SHP77 (cell line): ENCODE data around the gene NMU.
"Not testable (repeated sequence)": the region's sequence is repeated elsewhere in the genome, so short reads cannot be mapped to it uniquely, and the experiment has no call there.

Source experiments
- DNase-seq, 2 experiments: peaks; one replicate each; lab custom pipeline; 2025; lab: John Stamatoyannopoulos, UW

Gene NMU

GRCh38 chr4:55624063-55624462, 12.0 kb downstream of the NMU start:
- DNase-seq, result not testable (repeated sequence)

DNA sequence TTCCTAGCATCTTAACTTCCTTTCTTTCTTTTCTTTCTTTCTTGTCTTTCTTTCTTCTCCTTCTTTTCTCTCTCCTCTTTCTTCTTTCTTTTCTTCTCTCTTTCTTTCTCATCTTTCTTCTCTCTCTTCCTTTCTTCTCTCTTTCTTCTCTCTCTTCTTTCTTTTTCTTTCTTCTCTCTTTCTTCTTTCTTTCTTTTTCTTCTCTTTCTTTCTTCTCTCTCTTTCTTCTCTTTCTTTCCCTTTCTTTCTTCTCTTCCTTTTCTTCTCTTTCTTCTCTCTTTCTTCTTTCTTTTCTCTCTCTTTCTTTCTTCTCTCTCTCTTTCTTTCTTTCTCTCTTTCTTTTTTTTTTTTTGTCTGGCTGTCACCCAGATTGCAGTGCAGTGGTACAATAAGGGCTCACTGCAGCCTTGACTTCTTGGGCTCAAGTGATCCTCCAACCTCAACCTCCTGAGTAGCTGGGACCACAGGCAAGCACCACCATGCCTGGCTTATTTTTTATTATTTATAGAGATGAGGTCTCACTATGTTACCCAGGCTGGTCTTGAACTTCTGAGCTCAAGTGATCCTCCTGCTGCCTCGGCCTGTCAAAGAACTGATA, 17.5 kb downstream of the NMU start:
- DNase-seq, result no peak

- DNase-seq, result no peak
These were observed 18.4 kb downstream of the NMU start for GRCh38 chr4:55617587-55618197.

- DNase-seq, result no peak
These were observed 21.1 kb downstream of the NMU start for GRCh38 chr4:55615008-55615407.

- DNase-seq, result no peak
These were observed 22.5 kb downstream of the NMU start for GRCh38 chr4:55613621-55614020.

DNA sequence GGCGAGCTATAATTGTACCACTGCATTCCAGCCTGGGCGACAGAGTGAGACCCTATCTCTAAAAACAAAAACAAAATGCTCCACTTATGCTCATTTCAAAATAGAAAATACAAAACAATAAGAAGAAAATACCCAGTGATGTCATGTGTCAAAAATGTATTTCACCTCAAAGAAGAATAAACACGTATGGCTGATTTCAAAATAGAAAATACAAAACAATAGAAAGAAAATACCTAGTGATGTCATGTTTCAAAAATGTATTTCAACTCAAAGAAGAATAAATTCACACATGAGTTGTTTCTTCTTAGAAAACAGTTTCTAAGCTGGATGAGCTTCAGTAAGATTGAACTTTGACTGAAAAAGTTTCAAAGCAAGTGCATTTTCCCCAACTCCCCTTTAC, 23.8 kb downstream of the NMU start:
- no peak for DNase-seq

GRCh38 chr4:55611358-55612059, 24.6 kb downstream of the NMU start:
- DNase-seq, result no peak

DNA sequence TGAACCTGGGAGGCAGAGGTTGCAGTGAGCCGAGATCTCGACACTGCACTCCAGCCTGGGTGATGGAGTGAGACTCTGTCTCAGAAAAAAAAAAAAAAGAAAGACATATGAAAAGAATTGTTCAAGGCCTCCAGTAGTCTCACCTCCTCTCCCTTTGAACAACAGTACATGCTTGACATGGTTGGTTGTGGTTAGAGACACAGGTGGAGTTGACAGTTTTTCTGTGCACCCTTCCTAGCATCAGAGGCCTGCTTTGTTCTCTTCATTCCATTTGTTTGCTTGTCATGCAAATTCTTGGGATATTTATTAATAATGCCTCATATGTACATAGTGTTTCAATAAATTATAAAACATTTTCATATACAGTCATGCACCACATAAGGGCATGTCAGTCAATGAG, 25.7 kb downstream of the NMU start:
- DNase-seq, result no peak

DNA sequence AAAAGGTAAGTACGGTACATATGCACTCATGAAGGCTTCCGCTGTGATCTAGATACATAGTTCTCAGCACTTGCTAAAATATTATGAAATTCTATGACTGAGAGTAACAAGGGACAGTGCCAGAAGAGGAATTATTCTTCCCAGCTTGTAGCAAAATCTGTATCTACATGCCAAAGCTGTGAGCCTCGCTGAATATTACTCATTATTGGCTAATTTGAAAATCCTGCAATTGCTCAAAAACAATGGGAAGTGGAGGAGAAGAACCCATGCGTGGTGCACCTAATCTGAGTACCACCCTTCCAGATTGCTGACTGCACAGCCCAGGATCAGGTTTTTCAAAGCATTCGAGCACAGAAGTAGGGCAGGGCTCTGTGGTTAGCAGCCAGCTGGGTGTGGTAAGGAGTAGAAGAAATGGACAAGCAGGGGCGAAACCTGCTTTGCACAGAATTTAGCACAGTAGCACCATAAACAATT, 26.7 kb downstream of the NMU start:
- DNase-seq, result no peak

GRCh38 chr4:55608591-55608990, 27.5 kb downstream of the NMU start:
- DNase-seq, result no peak

DNA sequence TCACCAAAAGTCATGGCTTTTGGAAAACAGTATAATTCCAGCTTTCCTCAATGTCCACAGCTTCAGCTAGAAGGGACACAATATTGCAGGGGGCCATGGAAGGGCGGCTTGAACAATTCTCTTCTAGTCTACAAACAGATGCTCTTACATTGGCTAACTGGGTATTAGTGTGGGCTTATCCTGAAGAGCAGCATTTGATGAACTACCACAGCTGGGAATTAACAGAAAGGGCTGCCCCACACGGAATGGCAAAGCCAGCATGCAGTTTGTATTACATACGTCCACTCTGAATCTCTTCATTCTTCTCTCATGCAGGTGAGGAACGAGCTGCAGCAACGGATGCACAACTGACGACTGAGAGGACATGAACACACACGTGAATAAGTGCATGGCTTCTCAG, 31.1 kb downstream of the NMU start:
- no peak for DNase-seq

DNA sequence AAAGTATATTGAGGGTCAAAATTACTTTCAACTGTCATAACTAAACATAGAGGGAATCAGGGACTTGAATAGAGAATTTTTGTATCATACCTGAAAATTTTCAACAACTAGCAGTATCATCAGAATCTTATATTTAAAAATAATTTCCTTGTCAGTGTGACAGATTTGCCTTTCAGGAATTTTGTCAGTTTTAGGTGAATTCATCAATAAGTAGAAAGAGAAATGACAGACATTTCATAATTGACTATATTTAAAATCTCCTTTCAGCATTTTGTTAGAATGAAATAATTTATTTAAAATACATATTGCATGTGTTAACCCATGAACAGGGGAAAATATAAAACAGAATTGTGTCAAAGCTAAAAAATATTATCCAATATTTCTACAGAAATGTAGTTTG, 35.5 kb downstream of the NMU start:
- no peak for DNase-seq

DNA sequence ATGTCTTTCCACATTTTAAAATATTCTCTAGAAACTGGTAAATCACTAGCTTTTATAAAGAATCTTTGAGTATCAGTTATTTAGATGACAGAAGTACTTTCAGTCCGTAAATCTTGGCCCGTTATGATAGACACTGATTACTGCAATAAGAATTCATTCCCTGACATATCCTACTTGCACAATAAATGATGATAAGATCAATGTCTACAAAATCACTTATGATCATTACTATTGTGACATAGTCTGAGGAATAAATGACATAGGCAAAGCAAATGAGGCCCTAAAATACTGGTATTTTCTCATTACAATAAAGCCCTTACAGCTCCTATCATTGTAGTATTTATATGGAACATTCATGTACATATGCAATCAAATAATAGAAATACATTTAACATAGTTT, 37.5 kb downstream of the NMU start:
- no peak for DNase-seq

DNA sequence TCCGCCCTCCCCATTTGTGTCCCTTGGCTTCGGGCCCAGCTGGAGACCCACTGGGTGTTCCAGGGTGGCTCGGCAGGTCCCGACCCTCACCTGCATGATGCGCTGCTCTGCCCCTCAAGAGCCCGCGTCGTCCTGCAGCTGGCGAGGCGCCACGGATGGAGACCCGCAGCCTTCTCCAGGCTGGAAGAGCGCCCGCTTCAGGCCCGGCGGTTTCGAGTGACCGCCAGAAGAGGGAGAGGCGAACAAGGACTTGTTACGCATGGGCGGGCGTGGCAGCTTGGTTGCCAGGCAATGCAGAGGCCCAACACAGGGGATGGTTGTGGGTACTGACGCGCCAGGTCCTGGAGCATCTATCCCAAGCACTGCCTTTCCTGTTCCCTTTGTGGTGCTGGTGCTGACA, 44.1 kb downstream of the NMU start, which contains the start of gene PDCL2:
PDCL2 (minus strand) TSS at position 232 of the 400 bp plus-strand sequence; CDS start at position 96, 136 bp downstream.
- no peak for DNase-seq

DNA sequence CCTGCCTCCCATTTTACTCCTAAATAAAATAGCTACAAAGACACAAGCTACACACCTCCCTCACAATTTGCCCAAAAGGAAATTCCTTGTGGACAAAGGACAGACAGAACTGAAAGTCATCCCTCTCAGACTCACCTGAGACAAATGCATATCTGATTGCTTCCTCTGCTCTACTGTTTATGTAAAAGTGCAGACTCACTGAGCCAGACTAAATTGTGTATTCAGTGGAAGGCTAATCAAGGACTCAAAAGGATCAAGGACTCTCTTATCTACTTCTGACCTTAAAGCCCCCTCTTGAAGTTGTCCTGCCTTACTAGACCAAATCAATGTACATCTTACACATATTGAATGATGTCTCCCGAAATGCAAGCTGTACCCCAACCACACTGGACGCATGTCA, 47.9 kb downstream of the NMU start:
- no peak for DNase-seq

DNA sequence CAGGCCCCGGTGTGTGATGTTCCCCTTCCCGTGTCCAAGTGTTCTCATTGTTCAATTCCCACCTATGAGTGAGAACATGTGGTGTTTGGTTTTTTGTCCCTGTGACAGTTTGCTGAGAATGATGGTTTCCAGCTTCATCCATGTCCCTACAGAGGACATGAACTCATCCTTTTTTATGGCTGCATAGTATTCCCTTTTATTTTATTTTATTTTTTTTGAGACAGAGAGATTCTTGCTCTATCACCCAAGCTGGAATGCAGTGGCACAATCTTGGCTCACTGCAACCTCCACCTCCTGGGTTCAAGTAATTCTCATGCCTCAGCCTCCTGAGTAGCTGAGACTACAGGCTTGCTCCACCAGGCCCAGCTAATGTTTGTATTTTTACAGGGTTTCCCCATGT, 53.3 kb downstream of the NMU start:
- DNase-seq, result not testable (repeated sequence)

GRCh38 chr4:55578341-55579010, 57.6 kb downstream of the NMU start:
- no peak for DNase-seq

- no peak for DNase-seq
These were observed 60.6 kb downstream of the NMU start for GRCh38 chr4:55575513-55575912.

DNA sequence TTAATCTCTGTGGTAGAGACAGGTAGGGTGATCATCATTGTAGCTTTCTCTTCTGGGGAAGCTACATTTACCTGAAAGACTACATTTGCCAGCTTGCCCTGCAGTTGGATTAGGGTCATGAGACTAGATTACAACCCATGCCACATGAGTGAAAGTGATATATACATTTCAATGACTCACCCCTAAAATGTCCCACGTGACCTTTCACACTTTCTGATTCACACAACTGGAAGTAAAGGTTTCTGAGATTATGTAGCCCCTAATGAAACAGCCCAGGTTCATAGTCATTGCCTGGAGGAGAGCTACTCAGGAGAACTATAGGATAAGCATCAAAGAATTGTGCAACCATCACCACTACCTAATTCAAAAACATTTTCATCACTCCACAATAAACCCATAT, 61.8 kb downstream of the NMU start:
- no peak for DNase-seq

DNA sequence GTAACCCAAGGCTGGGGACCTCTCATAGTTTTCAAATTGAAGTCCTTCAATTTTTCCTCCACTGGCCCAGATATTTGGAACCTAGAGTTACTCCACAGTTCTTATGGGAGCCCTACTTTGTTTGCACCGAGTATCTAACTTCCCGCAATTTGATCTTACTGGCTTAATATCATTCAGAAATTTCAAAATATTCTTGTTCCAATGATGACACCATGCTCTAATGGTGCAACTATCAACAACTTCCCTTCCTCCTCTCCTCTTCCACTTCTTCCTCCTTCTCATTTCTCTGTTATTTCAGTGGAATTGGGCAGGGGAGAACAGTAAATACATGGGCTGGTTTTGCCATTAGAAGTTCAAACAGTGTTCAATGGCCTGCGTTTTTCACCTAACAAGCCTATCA, 64.3 kb downstream of the NMU start:
- DNase-seq, result no peak

DNA sequence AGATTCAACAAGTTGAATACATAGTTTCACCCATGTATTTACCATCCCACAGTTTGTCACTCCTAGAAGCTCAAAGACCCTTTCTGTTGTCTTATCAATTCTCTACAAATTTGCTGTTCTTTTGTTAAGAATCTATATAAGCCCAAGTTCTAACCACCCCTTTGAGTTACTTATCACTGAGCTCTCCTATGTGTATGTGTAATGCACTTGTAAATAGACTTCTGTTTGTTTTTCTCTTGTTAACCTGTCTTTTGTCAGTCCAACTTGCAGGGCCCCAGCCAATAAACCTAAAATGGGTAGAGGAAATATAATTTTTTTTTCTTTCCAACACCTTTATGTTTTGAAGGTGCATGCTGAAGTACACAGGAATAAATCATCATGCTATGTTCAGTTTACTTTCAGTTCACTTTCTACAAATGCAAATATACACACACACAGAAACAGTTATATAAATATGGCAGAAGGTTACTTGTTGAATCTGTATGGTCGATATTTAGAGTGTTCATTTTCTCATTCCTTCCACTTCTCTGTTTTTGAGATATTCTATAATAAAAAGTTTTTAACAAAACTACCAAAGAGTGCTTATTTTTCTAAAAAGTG, 67.1 kb downstream of the NMU start:
- DNase-seq, result no peak

GRCh38 chr4:55561889-55562288, 74.2 kb downstream of the NMU start:
- no peak for DNase-seq
